Effector CD8-positive, alpha-beta T cell (primary cell): ENCODE data around the gene KDELR3.

Source experiments
- DNase-seq: peaks from one replicate; lab custom pipeline; 2025; lab: John Stamatoyannopoulos, UW

Gene KDELR3

DNA sequence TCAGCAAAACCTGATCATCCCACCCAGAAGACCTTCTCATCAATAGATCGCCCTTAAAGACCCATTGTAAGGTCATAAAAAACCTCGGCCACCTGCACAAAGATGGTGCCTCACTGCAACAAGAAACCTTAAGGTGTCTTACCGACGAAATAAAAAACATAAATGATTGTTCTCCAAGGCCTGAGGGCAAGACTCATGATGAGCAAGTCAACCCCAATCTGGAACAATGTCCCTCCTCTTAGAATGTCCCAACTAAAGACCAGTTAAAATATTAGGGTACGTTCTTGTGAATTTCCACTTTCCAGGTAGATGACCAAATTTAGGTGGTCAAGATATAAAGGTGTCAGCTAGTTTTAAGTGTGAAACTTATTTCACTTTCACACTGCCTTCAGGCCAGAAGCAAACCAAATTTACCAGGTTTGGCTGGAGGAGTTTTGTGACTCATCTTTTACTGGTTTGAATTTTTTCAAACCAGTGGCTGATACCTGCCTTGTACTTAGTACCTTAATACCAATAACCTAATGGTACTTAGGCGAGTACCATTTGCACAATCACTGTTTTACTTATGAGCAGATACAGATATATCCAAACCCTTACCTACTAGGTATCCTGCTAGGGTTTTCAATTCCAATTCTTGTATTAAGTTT lies 14.9 kb downstream of the KDELR3 start:
- no peak for DNase-seq

DNA sequence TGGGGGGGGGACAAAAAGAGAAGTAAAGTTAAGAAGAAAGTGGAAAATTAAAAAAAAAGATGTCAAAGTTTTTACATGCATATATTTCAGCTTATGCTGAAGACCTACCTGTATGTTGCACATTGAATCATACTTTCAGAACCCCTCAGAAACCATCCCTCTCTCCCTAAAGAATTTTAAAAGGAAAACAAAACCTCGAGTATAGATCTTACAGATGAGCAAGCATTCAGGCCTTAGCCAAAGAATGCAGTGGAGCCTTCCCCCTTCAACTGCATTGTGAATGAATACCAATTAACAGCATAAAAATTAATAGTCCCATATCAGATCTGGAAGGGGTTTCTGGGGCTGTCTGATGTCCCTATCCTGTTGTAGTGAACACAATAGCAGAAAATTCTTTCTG lies 16.3 kb downstream of the KDELR3 start:
- DNase-seq = no peak

DNA sequence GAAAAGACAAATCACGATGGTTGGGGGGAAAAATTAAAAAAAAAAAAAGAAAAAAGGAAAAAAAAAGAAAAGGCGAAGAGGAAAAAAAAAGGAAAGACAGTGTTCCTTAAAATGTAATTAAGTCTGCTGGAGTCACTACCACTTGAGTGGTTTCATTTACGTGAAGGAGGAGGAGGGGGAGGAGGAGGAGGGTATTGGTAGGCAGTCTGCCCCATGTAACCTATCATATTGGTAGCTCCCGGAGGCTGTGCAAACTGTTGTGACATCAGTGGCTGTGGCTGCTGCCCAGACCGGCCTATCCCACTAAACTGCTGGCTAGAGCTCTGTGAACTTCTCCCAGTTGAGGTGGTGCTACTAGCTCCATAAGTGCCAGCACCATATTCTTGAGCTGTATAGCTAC lies 17.9 kb downstream of the KDELR3 start:
- DNase-seq = no peak

DNA sequence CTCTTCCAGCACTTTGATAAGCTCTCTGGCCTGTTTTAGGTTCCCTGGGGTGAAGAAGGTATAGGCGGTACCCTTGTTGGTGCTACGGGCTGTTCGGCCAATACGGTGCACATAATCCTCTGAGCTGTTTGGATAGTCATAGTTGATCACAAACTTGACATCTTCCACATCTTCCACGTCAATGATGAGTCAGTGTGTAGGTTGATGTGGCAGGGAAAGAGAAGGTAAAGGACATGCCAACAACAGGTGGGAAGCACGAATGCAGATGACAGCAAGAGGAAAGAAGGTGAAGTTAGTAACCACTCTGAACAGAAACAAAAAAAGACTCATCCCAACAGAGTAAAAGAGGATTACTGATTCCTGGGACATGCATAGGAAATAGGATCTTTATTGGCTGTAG lies 20.1 kb downstream of the KDELR3 start:
- DNase-seq = no peak

DNA sequence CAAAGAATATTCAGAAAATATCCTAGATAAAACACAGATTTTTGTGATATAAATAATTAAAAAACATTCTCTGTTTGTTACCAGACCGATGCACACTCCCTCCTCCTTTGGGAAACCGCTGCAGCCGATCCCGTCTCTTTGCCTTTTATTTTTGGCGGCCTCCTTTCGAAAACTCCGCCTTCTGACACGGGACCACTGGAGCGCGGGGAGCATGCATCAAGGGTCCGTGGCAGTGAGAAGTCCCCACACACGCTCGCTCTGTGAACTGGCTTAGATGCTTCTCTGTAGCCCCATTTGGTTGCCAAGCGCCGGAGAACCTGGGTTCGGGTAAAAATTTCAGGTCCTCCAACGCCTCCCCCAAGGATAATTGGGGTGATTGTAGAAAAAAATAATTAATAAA lies 21.2 kb downstream of the KDELR3 start:
- no peak for DNase-seq

DNA sequence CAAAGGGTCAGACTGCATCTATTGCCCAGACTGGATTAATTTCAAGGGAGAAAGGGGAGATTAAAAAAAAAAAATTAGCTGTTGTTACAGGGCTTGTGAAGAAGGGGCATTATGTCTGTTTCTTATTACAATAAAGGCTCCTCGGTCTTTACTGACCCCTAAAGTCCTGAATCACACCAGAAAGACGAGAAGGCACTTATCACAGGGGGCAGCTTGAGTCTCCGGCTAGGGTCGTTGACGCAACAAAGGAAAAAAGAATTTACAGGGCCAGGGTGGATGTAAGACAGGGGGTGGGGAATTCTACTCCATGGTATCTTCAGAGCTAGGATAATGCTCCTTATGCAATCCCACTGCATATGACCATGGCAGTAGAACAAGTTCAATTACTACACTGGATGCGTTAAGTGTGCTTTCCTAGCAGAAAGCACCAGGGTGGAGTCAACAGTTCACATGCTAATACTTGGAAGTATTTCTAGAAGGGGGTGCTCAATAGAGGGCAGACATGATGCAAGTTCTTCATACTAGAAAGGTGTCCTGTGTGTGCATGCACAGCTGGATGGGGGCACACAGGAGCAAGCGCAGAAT lies 21.8 kb downstream of the KDELR3 start:
- no peak for DNase-seq

DNA sequence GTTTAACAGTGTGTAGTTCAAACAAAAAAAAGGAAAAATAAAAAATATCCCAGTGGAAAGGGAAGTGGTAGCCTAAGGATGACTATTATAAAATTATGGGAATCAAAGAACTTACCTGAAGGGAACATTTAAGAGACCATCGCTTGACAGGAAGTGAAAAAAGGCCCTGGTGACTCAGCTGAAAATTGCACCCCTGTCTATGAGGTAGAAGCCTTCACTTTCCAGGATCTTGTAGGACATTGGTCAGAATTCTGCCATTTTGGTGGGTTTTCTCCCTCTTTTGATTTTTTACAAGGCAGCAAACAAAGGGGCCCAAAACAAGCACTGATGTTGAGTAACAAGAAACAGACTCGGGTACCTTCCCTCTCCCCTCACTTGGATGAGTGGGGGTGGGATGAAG lies 22.6 kb downstream of the KDELR3 start:
- no peak for DNase-seq

DNA sequence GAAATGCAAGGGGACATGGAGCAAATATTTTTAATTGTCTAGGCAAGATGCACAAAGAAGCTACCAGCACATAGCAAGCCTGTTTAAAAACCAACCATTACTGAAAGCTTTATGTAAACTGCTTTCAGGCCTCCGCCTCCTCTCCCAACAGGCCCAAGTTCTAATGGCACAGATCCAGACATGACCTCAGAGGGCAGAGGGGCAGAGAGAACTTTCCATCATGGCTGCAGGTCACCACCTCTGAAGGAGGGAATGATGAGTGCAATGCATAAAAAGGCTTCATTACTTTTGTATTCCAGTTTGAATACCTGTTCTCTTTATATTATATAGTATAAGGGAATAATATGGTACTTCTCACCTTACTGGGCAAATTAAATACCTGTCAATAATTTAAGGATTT lies 23.0 kb downstream of the KDELR3 start:
- DNase-seq = no peak

DNA sequence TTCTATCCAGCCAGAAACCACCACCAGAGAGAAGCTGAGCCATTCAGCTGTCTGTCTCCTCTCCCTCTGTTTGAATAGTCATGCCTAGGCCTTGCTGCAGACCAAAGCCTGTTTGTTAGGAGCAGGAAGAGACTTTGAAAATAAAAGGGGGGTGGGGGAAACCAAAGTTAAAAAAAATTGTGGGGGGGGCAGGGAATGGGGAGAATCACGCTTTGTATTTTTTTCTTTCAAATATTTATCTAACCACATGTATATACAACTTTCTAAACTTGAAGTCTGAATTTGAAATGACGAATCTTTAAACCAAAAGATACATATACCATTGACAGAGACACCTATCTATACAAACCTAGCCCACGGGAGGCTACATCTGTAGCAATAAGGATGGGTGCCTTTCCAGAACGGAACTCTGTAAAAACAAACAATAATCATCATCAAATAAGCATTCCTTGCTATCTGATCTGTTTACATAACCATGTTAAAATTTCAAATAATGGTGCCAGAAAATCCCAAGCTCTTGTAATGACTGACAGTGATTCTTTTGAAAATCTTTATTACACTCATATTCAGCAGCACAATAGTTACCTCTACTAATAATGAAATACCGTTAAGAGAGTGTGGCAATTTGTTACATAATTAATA lies 23.9 kb downstream of the KDELR3 start:
- DNase-seq = no peak

DNA sequence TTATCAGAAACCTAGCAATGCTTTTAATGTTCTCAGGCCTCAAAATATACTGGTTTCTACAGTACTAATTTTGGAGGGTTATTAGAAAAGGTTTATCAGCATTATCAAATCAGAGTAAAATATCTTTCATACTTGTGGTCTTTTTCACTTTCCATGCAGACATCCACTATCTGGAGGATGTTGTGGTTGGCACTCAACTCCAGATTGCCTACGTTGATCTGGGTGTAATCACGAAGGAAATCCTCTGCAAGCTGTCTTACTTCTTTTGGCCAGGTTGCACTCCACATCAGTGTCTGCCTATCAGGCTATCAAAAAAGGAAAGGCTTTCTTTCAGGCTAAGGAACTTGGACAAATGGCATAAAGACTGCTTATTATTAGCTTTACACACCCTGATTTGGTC lies 26.6 kb downstream of the KDELR3 start:
- DNase-seq = no peak

DNA sequence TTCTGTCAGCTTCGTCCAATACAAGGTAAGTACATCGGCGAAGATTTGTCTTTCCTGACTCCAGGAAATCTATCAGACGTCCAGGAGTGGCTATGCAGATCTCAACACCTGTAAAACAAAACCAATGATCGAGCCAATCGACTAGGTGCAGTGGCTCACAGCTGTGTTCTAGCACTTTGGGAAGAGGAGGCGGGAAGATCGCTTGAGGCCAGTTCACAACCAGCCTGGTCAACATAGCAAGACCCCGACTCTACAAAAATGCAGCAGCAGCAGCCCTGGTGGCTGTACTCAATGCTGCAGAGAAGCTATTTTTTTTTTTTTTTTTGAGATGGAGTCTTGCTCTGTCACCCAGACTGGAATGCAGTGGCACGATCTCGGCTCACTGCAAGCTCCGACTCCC lies 27.0 kb downstream of the KDELR3 start:
- DNase-seq = no peak

DNA sequence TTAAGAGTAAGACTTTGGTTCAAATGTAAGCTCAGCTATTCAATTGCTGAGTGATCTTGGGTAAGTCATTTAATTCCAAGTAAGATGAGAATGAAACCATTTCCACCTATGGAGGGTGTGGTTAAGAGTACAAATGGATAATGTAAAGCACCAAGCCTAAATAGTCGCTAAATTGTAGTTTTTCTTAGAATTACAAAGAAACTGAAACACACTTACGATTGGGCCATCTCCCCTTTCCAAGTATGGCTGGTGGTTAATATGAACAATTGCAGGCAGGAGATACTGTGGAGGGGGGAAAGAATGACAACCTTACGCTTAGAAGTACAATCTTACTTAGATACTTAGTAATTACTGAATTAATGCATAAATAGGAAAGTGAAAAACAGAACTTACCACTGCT lies 30.0 kb downstream of the KDELR3 start:
- no peak for DNase-seq

DNA sequence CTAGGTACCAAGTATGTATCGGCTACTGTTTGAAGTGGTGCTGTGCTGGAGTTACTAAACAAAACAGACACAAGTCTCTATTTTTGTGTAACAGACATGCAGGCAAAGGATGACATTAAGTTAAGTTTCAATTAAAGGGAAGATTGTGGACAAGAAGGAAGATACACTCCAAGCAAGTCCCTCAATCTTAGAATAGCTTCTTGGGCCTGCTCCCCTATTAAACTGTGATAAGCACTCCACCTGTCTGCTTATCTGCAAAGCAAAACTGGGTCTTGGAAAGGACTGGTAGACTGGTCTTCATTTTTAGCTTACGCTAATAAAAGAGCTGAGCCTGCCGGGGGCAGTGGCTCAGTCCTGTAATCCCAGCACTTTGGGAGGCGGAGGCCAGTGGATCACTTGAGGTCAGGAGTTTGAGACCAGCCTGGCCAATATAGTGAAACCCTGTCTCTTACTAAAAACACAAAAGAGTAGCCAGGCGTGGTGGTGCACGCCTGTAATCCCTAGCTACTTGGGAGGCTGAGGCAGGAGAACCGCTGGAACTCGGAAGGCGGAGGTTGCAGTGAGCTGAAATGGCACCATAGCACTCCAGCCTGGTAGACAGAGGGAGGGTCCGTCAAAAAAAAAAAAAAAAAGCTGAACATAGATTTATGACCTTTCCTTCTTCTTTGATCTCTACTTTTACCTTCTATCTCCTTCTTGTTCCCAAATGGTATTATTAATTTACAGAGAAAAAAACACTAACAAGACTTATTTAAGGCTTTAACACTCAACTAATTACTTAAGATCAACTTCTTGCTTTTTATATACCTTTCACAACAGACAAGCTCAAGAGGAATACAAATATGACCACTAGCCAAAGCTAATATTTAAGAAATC lies 34.1 kb downstream of the KDELR3 start:
- no peak for DNase-seq

DNA sequence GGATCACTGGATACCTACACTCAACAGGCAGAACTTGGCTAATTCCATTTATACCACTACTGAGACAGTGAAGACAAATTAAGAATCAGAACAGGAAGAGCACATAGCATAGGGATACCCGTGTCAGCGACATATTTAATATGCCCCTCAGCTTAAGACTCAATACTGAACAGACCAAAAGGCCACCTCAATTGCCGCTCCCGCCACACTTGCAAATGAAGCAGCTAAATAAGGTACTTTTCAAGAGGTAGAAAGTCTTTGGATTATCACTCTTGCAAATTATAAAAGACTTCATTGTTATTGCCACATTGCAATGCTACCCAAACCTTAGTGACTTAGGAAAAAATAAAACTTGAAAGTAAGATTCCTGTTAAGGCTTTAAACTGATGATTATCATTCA lies 35.1 kb downstream of the KDELR3 start:
- DNase-seq = no peak

DNA sequence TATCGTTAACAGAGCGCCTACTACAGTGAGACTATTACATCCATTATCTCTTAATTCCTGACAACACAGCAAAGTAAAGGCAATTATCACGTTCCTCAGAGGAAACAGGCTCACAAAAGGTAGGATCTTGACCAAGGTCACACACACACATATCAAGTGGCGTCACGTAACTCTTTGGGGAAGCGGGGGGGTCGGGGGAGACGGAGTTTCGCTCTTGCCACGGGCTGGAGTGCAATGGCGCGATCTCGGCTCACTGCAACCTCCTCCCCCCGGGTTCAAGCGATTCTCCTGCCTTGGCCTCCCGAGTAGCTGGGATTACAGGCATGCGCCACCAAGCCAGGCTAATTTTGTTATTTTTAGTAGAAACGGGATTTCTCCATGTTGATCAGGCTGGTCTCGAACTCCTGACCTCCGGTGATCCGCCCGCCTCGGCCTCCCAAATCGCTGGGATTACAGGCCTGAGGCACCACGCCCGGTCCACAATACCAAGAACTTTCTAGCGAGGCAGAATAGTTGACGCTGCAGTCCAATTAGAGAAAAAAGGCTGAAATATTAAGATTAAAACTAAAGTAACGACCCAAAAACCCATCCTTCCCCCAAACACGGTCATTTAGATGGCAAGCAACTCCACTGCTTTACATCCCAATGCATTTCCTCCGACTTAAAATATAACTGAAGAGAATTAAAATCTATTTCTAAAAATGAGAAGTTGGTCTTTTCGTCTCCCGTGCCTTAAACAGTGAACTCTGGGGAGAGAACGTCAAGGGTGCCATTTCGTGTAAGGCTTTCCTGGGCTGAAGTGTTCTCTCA lies 37.0 kb downstream of the KDELR3 start:
- DNase-seq = peak; percentile 12

DNA sequence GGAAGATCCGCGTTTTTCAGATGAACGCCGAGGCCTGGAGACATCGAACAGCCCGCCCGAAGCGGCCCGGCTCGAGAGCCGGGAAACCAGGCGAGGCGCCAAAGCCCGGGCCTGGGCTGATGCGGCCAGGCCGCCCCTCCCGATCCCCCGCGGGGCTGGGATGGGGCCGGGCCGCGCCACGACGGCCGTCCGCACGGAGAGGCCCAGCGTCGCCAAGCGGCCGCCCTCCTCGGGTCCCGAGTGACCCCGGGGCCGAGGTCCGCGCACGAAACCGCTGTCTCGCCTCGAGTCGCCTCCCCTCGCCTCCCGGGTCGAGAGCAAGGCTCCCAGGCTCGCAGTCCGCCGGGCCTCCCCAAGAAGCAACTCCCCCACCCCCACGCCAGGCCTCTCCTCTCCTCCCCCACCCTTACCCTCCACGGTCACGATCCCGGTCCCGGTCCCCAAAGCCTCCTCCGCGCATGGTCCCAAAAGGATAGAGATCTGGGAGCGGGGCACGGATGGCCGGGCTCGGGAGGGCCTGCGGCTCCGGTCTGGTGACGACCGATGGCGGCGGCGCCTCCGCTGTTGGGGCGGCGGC lies 37.7 kb downstream of the KDELR3 start:
- peak; percentile 33 for DNase-seq

DNA sequence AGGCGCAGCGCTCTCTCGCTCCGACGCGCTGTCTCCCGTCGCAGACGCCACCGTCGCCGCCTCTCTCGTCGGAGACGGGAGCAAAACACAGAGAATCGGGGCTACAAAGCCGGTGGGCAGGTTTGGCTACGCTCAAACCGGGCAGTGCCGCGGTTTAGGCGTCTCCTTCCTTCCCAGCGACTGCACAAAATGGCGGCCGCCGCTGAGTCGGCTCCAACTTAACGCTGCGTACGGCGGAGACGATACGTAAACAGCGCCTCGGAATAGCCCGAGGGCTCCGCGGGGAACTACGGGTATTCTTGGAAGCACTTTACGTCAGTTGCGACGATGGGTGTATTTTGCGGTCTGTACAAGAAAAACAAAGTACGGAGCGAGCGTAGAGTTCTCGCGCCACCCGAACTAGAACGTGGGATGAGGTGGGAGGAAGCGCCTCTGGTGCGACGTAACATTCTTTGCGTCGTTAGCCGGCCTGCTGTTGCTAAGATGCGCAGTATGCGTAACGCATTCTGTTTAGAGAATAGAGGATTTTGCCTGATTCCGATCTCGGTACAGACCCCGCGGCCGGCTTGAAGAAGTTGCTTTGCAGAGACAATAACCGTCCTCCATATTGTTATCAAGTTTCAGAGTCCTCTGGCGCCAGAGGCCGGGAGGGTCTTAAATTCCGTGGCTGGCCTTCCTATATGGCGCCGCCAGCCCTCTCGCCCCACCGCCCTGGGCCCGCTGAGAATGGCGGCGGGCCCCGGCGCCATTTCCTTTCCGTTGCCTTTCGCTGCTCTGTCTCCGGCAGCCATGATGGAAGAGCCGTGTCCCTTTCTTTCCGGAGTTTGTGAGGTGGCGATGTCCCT lies 38.4 kb downstream of the KDELR3 start, which contains the start of gene DDX17:
TSS of gene DDX17 (minus strand) at position 194 of the 845 bp plus-strand sequence.
- DNase-seq = peak; percentile 93

DNA sequence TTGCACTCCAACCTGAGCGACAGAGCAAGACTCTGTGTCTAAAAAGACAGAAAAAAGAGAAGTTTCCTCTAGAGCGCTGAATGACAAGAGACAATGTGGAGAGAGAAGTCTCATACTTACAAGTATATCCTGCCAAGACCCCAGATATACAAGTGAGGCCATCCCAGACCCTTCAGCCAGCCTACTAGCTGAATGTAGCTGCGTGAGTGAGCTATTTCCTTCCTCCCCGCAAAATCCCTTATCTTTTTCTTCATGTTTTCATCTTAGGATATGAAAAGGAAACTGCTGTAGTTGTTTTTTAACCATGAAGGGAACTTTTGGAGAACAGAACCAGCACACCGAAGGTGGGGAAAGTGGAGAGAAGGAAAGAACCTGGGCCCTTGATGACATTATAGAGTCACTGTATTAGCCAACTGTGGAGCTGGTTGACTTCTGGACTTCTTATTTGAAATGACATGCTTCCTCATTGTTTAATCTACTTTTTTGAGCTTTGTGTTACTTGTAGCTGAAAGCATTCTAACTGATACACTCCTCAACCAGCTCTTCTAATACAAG lies 42.6 kb downstream of the KDELR3 start:
- no peak for DNase-seq

DNA sequence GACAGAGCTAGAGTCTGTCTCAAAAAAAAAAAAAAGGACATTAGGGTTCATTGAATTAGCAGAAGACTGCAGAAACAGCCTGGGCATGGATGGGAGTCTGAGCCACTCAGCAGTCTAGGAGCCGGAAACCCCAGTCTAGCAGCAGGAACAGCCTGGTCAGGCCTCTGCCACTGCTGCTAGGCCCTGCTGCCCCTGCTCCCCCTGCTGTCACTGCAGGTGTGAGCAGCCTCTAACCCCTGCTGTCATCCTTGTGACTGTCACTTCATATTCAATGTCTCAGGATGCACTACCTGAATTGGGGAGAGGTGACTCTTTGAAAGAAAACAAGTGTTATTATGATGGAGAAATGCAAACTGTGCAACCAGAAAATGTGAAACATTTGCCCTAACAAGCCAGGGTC lies 45.2 kb downstream of the KDELR3 start:
- peak; percentile 17 for DNase-seq

DNA sequence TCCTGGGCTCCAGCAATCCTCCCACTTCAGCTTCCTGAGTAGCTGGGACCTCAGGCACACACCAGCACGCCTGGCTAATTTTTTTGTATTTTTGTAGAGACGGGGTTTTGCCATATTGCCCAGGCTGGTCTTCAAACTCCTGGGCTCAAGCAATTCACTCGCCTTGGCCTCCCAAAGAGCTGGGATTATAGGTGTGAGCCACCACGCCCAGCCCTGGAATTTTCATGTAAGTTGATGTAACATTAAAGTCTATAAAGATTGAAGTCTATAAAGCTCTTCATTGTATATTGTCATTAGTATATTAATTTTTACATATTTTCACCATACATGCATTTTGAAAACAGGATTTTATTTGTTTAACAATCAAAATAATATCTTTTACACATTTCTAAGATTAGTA lies 50.7 kb downstream of the KDELR3 start:
- DNase-seq = no peak
